Trophoblast cell (in vitro differentiated cells and primary cell): Measurements from ENCODE around the gene TAAR1.
A peak's percentile ranks its signal among the peaks of the same experiment; 100 is the strongest.

Experiments used
- DNase-seq, 2 donors: peaks; one replicate each; pipeline ENCODE4 v3.0.0-alpha.2; 2016
- H2AFZ ChIP-seq: 2 replicates; pipeline ENCODE4 v1.6.1; 2013; ENCODE audit warnings: low read length, moderate library complexity, mild to moderate bottlenecking; ENCODE audit not compliant: insufficient read depth, poor library complexity
- H2AK5ac ChIP-seq: 2 replicates; pipeline ENCODE4 v1.6.1; 2013; ENCODE audit warnings: mild to moderate bottlenecking, low read length
- H2BK120ac ChIP-seq: 2 replicates; pipeline ENCODE4 v1.6.1; 2013; ENCODE audit warnings: low read length, mild to moderate bottlenecking, moderate library complexity; ENCODE audit not compliant: insufficient read depth, poor library complexity
- H2BK12ac ChIP-seq: 2 replicates; pipeline ENCODE4 v1.6.1; 2013; ENCODE audit warnings: mild to moderate bottlenecking, low read length, moderate library complexity
- H2BK5ac ChIP-seq: 2 replicates; pipeline ENCODE4 v1.6.1; 2013; ENCODE audit warnings: low read length, low read depth, moderate library complexity, mild to moderate bottlenecking; ENCODE audit not compliant: poor library complexity
- H3K14ac ChIP-seq: 2 replicates; pipeline ENCODE4 v1.6.1; 2013; ENCODE audit warnings: mild to moderate bottlenecking, low read length
- H3K18ac ChIP-seq: 2 replicates; pipeline ENCODE4 v1.6.1; 2013; ENCODE audit warnings: mild to moderate bottlenecking, low read length
- H3K23ac ChIP-seq: 2 replicates; pipeline ENCODE4 v1.6.1; 2013; ENCODE audit warnings: low read length
- H3K27ac ChIP-seq: 2 replicates; pipeline ENCODE4 v1.5.1; 2013; ENCODE audit warnings: low read depth, mild to moderate bottlenecking, inconsistent platforms, low read length, moderate library complexity
- H3K27me3 ChIP-seq: 2 replicates; pipeline ENCODE4 v1.6.1; 2013; ENCODE audit warnings: inconsistent platforms, mild to moderate bottlenecking, low read length, moderate library complexity; ENCODE audit not compliant: insufficient read depth
- H3K36me3 ChIP-seq, 2 experiments: 1 replicate in 1 of 2; 2 replicates in 1 of 2; pipeline ENCODE4 v1.6.1; 2013; ENCODE audit warnings: low read length in 2 of 2, mild to moderate bottlenecking in 2 of 2, moderate library complexity in 1 of 2; ENCODE audit not compliant: insufficient read depth in 2 of 2, control insufficient read depth in 1 of 2
- H3K4ac ChIP-seq: 2 replicates; pipeline ENCODE4 v1.6.1; 2013; ENCODE audit warnings: low read depth, mild to moderate bottlenecking, low read length, moderate library complexity
- H3K4me1 ChIP-seq, 2 experiments: 1 replicate in 1 of 2; 2 replicates in 1 of 2; pipeline ENCODE4 v1.6.1; 2013; ENCODE audit warnings: low read length in 2 of 2, mild to moderate bottlenecking in 2 of 2, moderate library complexity in 1 of 2; ENCODE audit not compliant: insufficient read depth in 2 of 2, control insufficient read depth in 1 of 2
- H3K4me2 ChIP-seq: 2 replicates; pipeline ENCODE4 v1.6.1; 2013; ENCODE audit warnings: inconsistent platforms, mild to moderate bottlenecking, low read length, moderate library complexity
- H3K4me3 ChIP-seq: 2 replicates; pipeline ENCODE4 v1.5.1; 2013; ENCODE audit warnings: mild to moderate bottlenecking, low read depth, low read length, inconsistent platforms
- H3K79me1 ChIP-seq: one replicate; pipeline ENCODE4 v1.6.1; 2013; ENCODE audit warnings: low read length
- H3K79me2 ChIP-seq: 2 replicates; pipeline ENCODE4 v1.6.1; 2013; ENCODE audit warnings: low read length, mild to moderate bottlenecking; ENCODE audit not compliant: control insufficient read depth, insufficient read depth, poor library complexity
- H3K9ac ChIP-seq: 2 replicates; pipeline ENCODE4 v1.6.1; 2013; ENCODE audit warnings: mild to moderate bottlenecking, low read length
- H3K9me3 ChIP-seq: 2 replicates; pipeline ENCODE4 v1.6.1; 2013; ENCODE audit warnings: low read depth, mild to moderate bottlenecking, control low read depth, inconsistent platforms, low read length; ENCODE audit not compliant: insufficient read depth
- H4K12ac ChIP-seq: 2 replicates; pipeline ENCODE4 v1.6.1; 2013; ENCODE audit warnings: low read depth, mild to moderate bottlenecking, low read length, moderate library complexity
- H4K8ac ChIP-seq: 2 replicates; pipeline ENCODE4 v1.6.1; 2013; ENCODE audit warnings: low read depth, mild to moderate bottlenecking, low read length, moderate library complexity
- H4K91ac ChIP-seq: one replicate; pipeline ENCODE4 v1.6.1; 2013; ENCODE audit warnings: low read depth, mild to moderate bottlenecking, low read length, moderate library complexity
- WGBS: extraction: QIAGEN DNeasy Blood & Tissue Kit; methylation state at CpG from one replicate; pipeline ENCODE4 v1.1.7; 2013; ENCODE audit warnings: missing lambda C conversion rate; ENCODE audit not compliant: insufficient read length, insufficient coverage; ENCODE audit errors: extremely low coverage; 5-methylcytosine and 5-hydroxymethylcytosine counted together

Gene TAAR1

GRCh38 chr6:132673376-132674094 is 14.6 kb upstream of the TAAR1 start:
- WGBS = no CpG with 5 or more reads among the region's 10 CpGs
- H3K4me2 ChIP-seq = no peak overlapping the region

GRCh38 chr6:132671295-132671694 is 12.3 kb upstream of the TAAR1 start:
- no peak for DNase-seq
- H4K91ac ChIP-seq = no peak overlapping the region
- WGBS = no CpG with 5 or more reads among the region's 1 CpG
- H4K12ac ChIP-seq = no peak overlapping the region
- H3K27ac ChIP-seq = no peak overlapping the region
- no peak overlapping the region for H3K4me2 ChIP-seq
- H3K14ac ChIP-seq = no peak overlapping the region
- no peak overlapping the region for H3K4me3 ChIP-seq
- no peaks in the 10 kb centered on the region for H3K79me1 ChIP-seq
- no peak overlapping the region for H3K23ac ChIP-seq
- H3K9ac ChIP-seq = no peak overlapping the region
- H3K9me3 ChIP-seq = no peaks in the 10 kb centered on the region
- H2BK12ac ChIP-seq = no peak overlapping the region
- no peaks in the 10 kb centered on the region for H3K27me3 ChIP-seq
- no peak overlapping the region for H2AFZ ChIP-seq
- no peak overlapping the region for H2AK5ac ChIP-seq
- H4K8ac ChIP-seq = no peak overlapping the region
- no peaks in the 10 kb centered on the region for H3K4me1 ChIP-seq
- no peaks in the 10 kb centered on the region for H3K79me2 ChIP-seq
- H3K4ac ChIP-seq = no peak overlapping the region
- H2BK120ac ChIP-seq = no peak overlapping the region
- no peak overlapping the region for H2BK5ac ChIP-seq
- no peaks in the 10 kb centered on the region for H3K36me3 ChIP-seq
- no peak overlapping the region for H3K18ac ChIP-seq

More at GRCh38 chr6:132673376-132674094, 14.6 kb upstream of the TAAR1 start:
- Histone ChIP-seq H2AFZ (no peak overlapping the region), H3K79me1 (no peaks in the 10 kb centered on the region), H3K18ac (no peak overlapping the region), H3K4me3 (no peak overlapping the region), H4K91ac (no peak overlapping the region), H3K27me3 (no peaks in the 10 kb centered on the region), H2AK5ac (no peak overlapping the region), H3K79me2 (no peaks in the 10 kb centered on the region), H4K12ac (no peak overlapping the region), H3K27ac (no peak overlapping the region), H3K9me3 (no peaks in the 10 kb centered on the region), H3K4ac (no peak overlapping the region), H2BK5ac (no peak overlapping the region), H2BK120ac (no peak overlapping the region), H3K36me3 (no peaks in the 10 kb centered on the region), H4K8ac (no peak overlapping the region), H3K9ac (no peak overlapping the region), H3K4me1 (no peaks in the 10 kb centered on the region), H3K14ac (no peak overlapping the region), H3K23ac (no peak overlapping the region), H2BK12ac (no peak overlapping the region)
- no peak for DNase-seq

DNA sequence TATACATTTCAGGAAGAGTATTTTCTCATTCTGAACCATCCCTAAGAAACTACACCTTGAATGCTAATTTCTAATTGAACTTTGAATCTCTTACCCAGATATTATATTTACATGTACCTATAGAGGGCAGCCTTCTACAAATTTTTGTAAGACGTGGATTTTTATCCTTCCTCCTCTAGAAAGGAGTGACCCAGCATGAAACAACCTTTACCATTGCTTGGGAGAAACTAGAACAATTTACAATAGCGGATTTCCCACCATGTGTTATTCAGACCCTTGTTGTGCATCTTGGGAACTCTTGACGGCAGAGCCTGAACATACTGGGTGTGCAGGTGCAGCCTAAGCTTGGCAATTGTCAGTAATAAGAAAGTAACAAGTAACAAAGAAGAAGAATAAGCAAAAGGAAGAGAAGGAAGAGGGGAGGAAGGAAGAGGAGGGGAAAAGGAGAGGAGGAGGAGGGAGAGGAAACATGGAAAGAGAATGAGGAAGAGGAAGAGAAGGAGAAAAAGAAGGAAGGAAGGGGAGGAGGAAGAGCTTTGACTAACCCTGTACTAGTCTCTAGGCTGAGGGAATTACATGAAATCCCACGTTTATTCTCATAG is 10.8 kb upstream of the TAAR1 start:
- H3K27ac ChIP-seq = no peak overlapping the region
- H2BK5ac ChIP-seq = no peak overlapping the region
- H3K4me1 ChIP-seq = no peaks in the 10 kb centered on the region
- H4K12ac ChIP-seq = no peak overlapping the region
- H3K4me2 ChIP-seq = no peak overlapping the region
- H4K8ac ChIP-seq = peak overlapping the region; percentile 54
- no peak overlapping the region for H3K14ac ChIP-seq
- H3K36me3 ChIP-seq = no peaks in the 10 kb centered on the region
- no peaks in the 10 kb centered on the region for H3K9me3 ChIP-seq
- no peak overlapping the region for H3K9ac ChIP-seq
- H4K91ac ChIP-seq = peak overlapping the region; percentile 2
- no peak overlapping the region for H3K4ac ChIP-seq
- peak overlapping the region; percentile 64 for H2BK12ac ChIP-seq
- no peaks in the 10 kb centered on the region for H3K27me3 ChIP-seq
- no peaks in the 10 kb centered on the region for H3K79me1 ChIP-seq
- DNase-seq = peak in 1 of 2 donors; percentile 75
- no peak overlapping the region for H3K23ac ChIP-seq
- no CpG with 5 or more reads among the region's 4 CpGs for WGBS
- no peak overlapping the region for H2BK120ac ChIP-seq
- no peak overlapping the region for H3K18ac ChIP-seq
- H3K4me3 ChIP-seq = no peak overlapping the region
- H3K79me2 ChIP-seq = no peaks in the 10 kb centered on the region
- H2AK5ac ChIP-seq = no peak overlapping the region
- H2AFZ ChIP-seq = no peak overlapping the region

- no peak overlapping the region for H2BK12ac ChIP-seq
- H3K23ac ChIP-seq = no peak overlapping the region
- H4K12ac ChIP-seq = no peak overlapping the region
- H3K14ac ChIP-seq = no peak overlapping the region
- no peak overlapping the region for H3K9ac ChIP-seq
- no peak overlapping the region for H3K27ac ChIP-seq
- H2AK5ac ChIP-seq = no peak overlapping the region
- no peak overlapping the region for H4K8ac ChIP-seq
- H3K4me2 ChIP-seq = no peak overlapping the region
- no peaks in the 10 kb centered on the region for H3K4me1 ChIP-seq
- H3K79me2 ChIP-seq = no peaks in the 10 kb centered on the region
- H3K9me3 ChIP-seq = no peaks in the 10 kb centered on the region
- no peaks in the 10 kb centered on the region for H3K27me3 ChIP-seq
- H2BK5ac ChIP-seq = no peak overlapping the region
- no peak overlapping the region for H2AFZ ChIP-seq
- H3K79me1 ChIP-seq = no peaks in the 10 kb centered on the region
- WGBS = 100% methylated on average over 1 of the region's 4 CpGs
- H4K91ac ChIP-seq = no peak overlapping the region
- DNase-seq = peak; percentile 57 to 87
- no peak overlapping the region for H2BK120ac ChIP-seq
- no peaks in the 10 kb centered on the region for H3K36me3 ChIP-seq
- no peak overlapping the region for H3K18ac ChIP-seq
- no peak overlapping the region for H3K4me3 ChIP-seq
- H3K4ac ChIP-seq = no peak overlapping the region
These were observed 7.1 kb upstream of the TAAR1 start for GRCh38 chr6:132666118-132666517.
